Spleen (tissue), 7 donors: Measurements from ENCODE around the gene GDPGP1.

Experiments
- CTCF ChIP-seq, 11 experiments: fragments of 200-600 bp in 7 of 11; fragments of 450-650 bp in 4 of 11; sonication (generic) in 4 of 11; IDR thresholded peaks in 8 of 11; conservative IDR thresholded peaks in 3 of 11; 1 replicate in 7 of 11; 2 replicates in 4 of 11; pipeline versions ENCODE4 v1.4.0 to v1.8.0; 2016 to 2021; ENCODE audit warnings: antibody characterized with exemption in 11 of 11, inconsistent platforms in 4 of 11, mild to moderate bottlenecking in 1 of 11
- POLR2A ChIP-seq, 3 donors: fragments of 450-650 bp; IDR thresholded peaks; one replicate each; pipeline ENCODE4 v1.5.1; 2017; ENCODE audit warnings: antibody characterized with exemption in 3 of 3, mild to moderate bottlenecking in 1 of 3
- POLR2AphosphoS5 ChIP-seq, 3 donors: sonication (generic); formaldehyde crosslinking; IDR thresholded peaks; one replicate each; pipeline ENCODE4 v1.5.1; 2017; ENCODE audit warnings: antibody characterized with exemption in 3 of 3
- donor health status: DM: no; HTN: no; CAD: no; lungs with moderate emphysema.
- donor health status: DM: no; HTN: no; CAD: no.
- donor health status: DM: no; HTN: no; CAD: no.

- TF ChIP-seq CTCF (IDR thresholded peaks at IDR 0.05 in 8 of 11, conservative IDR thresholded peaks at IDR 0.05 in 3 of 11) = no peak
- TF ChIP-seq POLR2A (IDR thresholded peaks at IDR 0.05) = no peak
- no peak for TF ChIP-seq POLR2AphosphoS5 (IDR thresholded peaks at IDR 0.05)
Observed at GRCh38 chr15:90266485-90266884, 32.5 kb downstream of the GDPGP1 start.
